Measurements from ENCODE around the gene GNAO1.

GNAO1 gene

GRCh38 chr16:56242740-56243139 is 51.5 kb downstream of the GNAO1 start:
- DNase-seq = no peak

- DNase-seq = no peak
Measured at GRCh38 chr16:56244612-56245011, 53.3 kb downstream of the GNAO1 start.

- no peak for DNase-seq
Measured at GRCh38 chr16:56245197-56245596, 53.9 kb downstream of the GNAO1 start.

- DNase-seq = no peak
Measured at GRCh38 chr16:56246051-56246817, 54.9 kb downstream of the GNAO1 start.

- DNase-seq = no peak
Measured at GRCh38 chr16:56247018-56247417, 55.7 kb downstream of the GNAO1 start.

- no peak for DNase-seq
Measured at GRCh38 chr16:56247808-56248207, 56.5 kb downstream of the GNAO1 start.

- no peak for DNase-seq
Measured at GRCh38 chr16:56252835-56253234, 61.5 kb downstream of the GNAO1 start.

GRCh38 chr16:56255904-56256303 is 64.6 kb downstream of the GNAO1 start:
- DNase-seq = no peak

GRCh38 chr16:56257239-56257638 is 66.0 kb downstream of the GNAO1 start:
- peak; percentile 76 for DNase-seq

- no peak for DNase-seq
Measured at GRCh38 chr16:56257666-56258342, 66.5 kb downstream of the GNAO1 start.

GRCh38 chr16:56258508-56259424 is 67.5 kb downstream of the GNAO1 start:
- DNase-seq = no peak

- DNase-seq = no peak
Measured at GRCh38 chr16:56259425-56259779, 68.1 kb downstream of the GNAO1 start.

- no peak for DNase-seq
Measured at GRCh38 chr16:56260378-56261160, 69.3 kb downstream of the GNAO1 start.

- DNase-seq = no peak
Measured at GRCh38 chr16:56261656-56262055, 70.4 kb downstream of the GNAO1 start.

GRCh38 chr16:56262148-56262547 is 70.9 kb downstream of the GNAO1 start:
- no peak for DNase-seq

GRCh38 chr16:56262551-56263245 is 71.4 kb downstream of the GNAO1 start:
- DNase-seq = no peak

- no peak for DNase-seq
Measured at GRCh38 chr16:56263711-56264608, 72.7 kb downstream of the GNAO1 start.

- DNase-seq = no peak
Measured at GRCh38 chr16:56264609-56264972, 73.3 kb downstream of the GNAO1 start.

GRCh38 chr16:56265184-56265583 is 73.9 kb downstream of the GNAO1 start:
- DNase-seq = no peak

- no peak for DNase-seq
Measured at GRCh38 chr16:56265746-56266145, 74.5 kb downstream of the GNAO1 start.
